Right lobe of liver (tissue), 4 donors: ENCODE measurements around the gene SCUBE2.

Experiments used
- POLR2A ChIP-seq: fragments of 450-650 bp; IDR thresholded peaks from one replicate; pipeline ENCODE4 v1.6.1; 2017; ENCODE audit warnings: antibody characterized with exemption, mild to moderate bottlenecking
- TF ChIP-seq, protein P1 (sequence below), 4 donors: fragments of 200-600 bp in 3 of 4; fragments of 450-650 bp in 1 of 4; IDR thresholded peaks; one replicate each; pipeline versions ENCODE4 v1.5.1 to v1.8.0; 2016 to 2022; ENCODE audit warnings: antibody characterized with exemption in 4 of 4, mild to moderate bottlenecking in 2 of 4
- donor health status: DM: no; HTN: no; CAD: no.
- donor health status: DM: no; HTN: no; CAD: no.
- donor health status: DM: no; HTN: yes; CAD: no.

DNA sequence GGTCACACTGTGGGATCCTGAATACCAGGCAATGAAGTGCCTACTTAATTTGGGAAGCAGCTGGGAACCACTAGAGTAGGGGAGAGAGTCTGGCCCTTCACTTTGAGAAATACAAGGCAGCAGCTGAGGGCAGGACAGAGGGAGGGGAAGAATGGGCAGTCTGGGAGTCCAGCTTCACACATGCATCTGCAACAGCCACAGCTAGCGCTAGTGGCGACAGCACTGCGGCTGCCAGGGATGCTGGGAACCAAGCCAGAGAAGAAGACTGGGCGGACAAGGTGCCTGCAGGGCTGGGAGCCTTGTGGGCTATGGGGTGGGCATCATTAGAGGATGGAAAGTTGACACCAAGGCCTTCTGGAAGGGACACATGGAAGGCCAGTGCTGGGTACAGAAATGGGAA is 15.8 kb downstream of the SCUBE2 start:
- TF ChIP-seq, protein P1, sequence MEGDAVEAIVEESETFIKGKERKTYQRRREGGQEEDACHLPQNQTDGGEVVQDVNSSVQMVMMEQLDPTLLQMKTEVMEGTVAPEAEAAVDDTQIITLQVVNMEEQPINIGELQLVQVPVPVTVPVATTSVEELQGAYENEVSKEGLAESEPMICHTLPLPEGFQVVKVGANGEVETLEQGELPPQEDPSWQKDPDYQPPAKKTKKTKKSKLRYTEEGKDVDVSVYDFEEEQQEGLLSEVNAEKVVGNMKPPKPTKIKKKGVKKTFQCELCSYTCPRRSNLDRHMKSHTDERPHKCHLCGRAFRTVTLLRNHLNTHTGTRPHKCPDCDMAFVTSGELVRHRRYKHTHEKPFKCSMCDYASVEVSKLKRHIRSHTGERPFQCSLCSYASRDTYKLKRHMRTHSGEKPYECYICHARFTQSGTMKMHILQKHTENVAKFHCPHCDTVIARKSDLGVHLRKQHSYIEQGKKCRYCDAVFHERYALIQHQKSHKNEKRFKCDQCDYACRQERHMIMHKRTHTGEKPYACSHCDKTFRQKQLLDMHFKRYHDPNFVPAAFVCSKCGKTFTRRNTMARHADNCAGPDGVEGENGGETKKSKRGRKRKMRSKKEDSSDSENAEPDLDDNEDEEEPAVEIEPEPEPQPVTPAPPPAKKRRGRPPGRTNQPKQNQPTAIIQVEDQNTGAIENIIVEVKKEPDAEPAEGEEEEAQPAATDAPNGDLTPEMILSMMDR (IDR thresholded peaks at IDR 0.05): no peak
- TF ChIP-seq POLR2A: no peak
